HepG2 (cell line): ENCODE measurements around the gene PIK3C2B. TPM values are rescaled to one million over a fixed set of nuclear protein-coding genes. Genes with fewer than 3 reads are reported as not detected.

Experiments
- ATAC-seq: fragments of 200-7000 bp; cut with Tn5 transposase; 3 replicates; pipeline ENCODE4 v1.9.1; 2020; ENCODE audit warnings: mild to moderate bottlenecking, moderate library complexity
- BruUV-seq: library from RNA; stranded (reverse); fragments of 400-500 nt; replicated peaks from 2 replicates; lab custom pipeline; 2021; lab: Mats Ljungman, UMichigan
- CTCF ChIA-PET: fragments of 300-600 bp; formaldehyde crosslinking; extraction: SDS; loops from one replicate; lab custom pipeline; 2021; ENCODE audit warnings: low total read pairs, inconsistent platforms, low intra/inter-chr PET ratio; lab: Yijun Ruan, JAX
- POLR2A ChIA-PET: fragments of 350-600 bp; sonication (Branson Sonifier 250); formaldehyde crosslinking; loops from one replicate; lab custom pipeline; 2020; ENCODE audit warnings: antibody characterized with exemption, inconsistent platforms; lab: Yijun Ruan, JAX
- DNase-seq: peaks from one replicate; pipeline ENCODE4 v3.0.0-alpha.2; 2015; ENCODE audit warnings: low spot score
- FAIRE-seq: peaks from 3 replicates; lab custom pipeline; 2011; peaks lifted over from hg19 to GRCh38; lab: Jason Lieb, UNC
- H2AFZ ChIP-seq: one replicate; pipeline ENCODE4 v1.6.1; 2011; ENCODE audit warnings: low read length, inconsistent platforms
- H3K27ac ChIP-seq: fragments of 300-600 bp; 3 replicates; pipeline ENCODE4 v1.8.0; 2011; ENCODE audit warnings: mixed run types, mild to moderate bottlenecking, mixed read lengths, low read length, inconsistent platforms; ENCODE audit not compliant: insufficient read depth; ENCODE audit errors: extremely low read length
- H3K27me3 ChIP-seq, 2 experiments: fragments of 200-600 bp in 1 of 2; 2 replicates in 1 of 2; 3 replicates in 1 of 2; pipeline versions ENCODE4 v1.6.0 to v1.8.0; 2011; ENCODE audit warnings: low read length in 2 of 2, mild to moderate bottlenecking in 2 of 2, moderate library complexity in 2 of 2, inconsistent platforms in 1 of 2; ENCODE audit not compliant: insufficient read depth in 2 of 2, control insufficient read depth in 1 of 2
- H3K36me3 ChIP-seq, 2 experiments: fragments of 200-600 bp in 1 of 2; replicated peaks in 1 of 2; 2 replicates in 1 of 2; 3 replicates in 1 of 2; pipeline versions ENCODE4 v1.5.1 to v1.8.0; 2011; ENCODE audit warnings: low read length in 2 of 2, inconsistent platforms in 1 of 2; ENCODE audit not compliant: insufficient read depth in 2 of 2, control insufficient read depth in 1 of 2
- H3K4me1 ChIP-seq: 2 replicates; pipeline ENCODE4 v1.5.1; 2012; ENCODE audit warnings: low read length, inconsistent platforms; ENCODE audit not compliant: insufficient read depth
- H3K4me2 ChIP-seq: 2 replicates; pipeline ENCODE4 v1.6.0; 2011; ENCODE audit warnings: low read depth, low read length, inconsistent platforms
- H3K4me3 ChIP-seq, 3 experiments: fragments of 200-600 bp in 1 of 3; sonication (generic), shearing (Covaris generic) in 1 of 3; replicated peaks in 1 of 3; 2 replicates each; pipeline ENCODE4 v1.5.1; 2011 to 2016; ENCODE audit warnings: low read length in 3 of 3, inconsistent platforms in 2 of 3, low read depth in 2 of 3, mild to moderate bottlenecking in 2 of 3, control low read depth in 1 of 3, mixed read lengths in 1 of 3; ENCODE audit not compliant: insufficient read depth in 1 of 3
- H3K79me2 ChIP-seq: one replicate; pipeline ENCODE4 v1.6.1; 2011; ENCODE audit warnings: low read length, inconsistent platforms; ENCODE audit not compliant: insufficient read depth
- H3K9ac ChIP-seq: 2 replicates; pipeline ENCODE4 v1.6.0; 2011; ENCODE audit warnings: mild to moderate bottlenecking, low read depth, low read length, inconsistent platforms; ENCODE audit not compliant: insufficient read depth
- H3K9me3 ChIP-seq: 2 replicates; pipeline ENCODE4 v1.5.1; 2012; ENCODE audit warnings: mild to moderate bottlenecking, low read length
- H4K20me1 ChIP-seq: 2 replicates; pipeline ENCODE4 v1.6.0; 2011; ENCODE audit warnings: inconsistent platforms, mild to moderate bottlenecking, low read length, moderate library complexity; ENCODE audit not compliant: insufficient read depth
- ATM ChIP-seq: fragments of 450-650 bp; IDR thresholded peaks from 2 replicates; pipeline ENCODE4 v1.7.1; 2017; ENCODE audit warnings: mild to moderate bottlenecking, borderline replicate concordance
- ERF ChIP-seq: IDR thresholded peaks from 2 replicates; pipeline ENCODE4 v1.6.1; 2018; ENCODE audit warnings: missing biosample characterization, missing genetic modification reagents
- ESRRA ChIP-seq: sonication (generic); formaldehyde crosslinking; IDR thresholded peaks from 2 replicates; pipeline ENCODE4 v1.5.1; 2020; ENCODE audit warnings: mild to moderate bottlenecking, low read depth, missing genetic modification reagents
- GMEB2 ChIP-seq: IDR thresholded peaks from 2 replicates; pipeline ENCODE4 v1.6.1; 2016; ENCODE audit warnings: missing biosample characterization, missing genetic modification reagents, low read depth
- HNF1A ChIP-seq, 2 experiments: sonication (generic) in 1 of 2; formaldehyde crosslinking in 1 of 2; IDR thresholded peaks; 2 replicates each; pipeline versions ENCODE4 v1.4.0 to v1.6.1; 2016 to 2020; ENCODE audit warnings: borderline replicate concordance in 1 of 2, low read depth in 1 of 2, mild to moderate bottlenecking in 1 of 2, missing genetic modification reagents in 1 of 2
- MED8 ChIP-seq: sonication (generic); formaldehyde crosslinking; IDR thresholded peaks from 2 replicates; pipeline ENCODE4 v1.8.1; 2023; ENCODE audit warnings: mild to moderate bottlenecking, missing genetic modification reagents; ENCODE audit not compliant: insufficient replicate concordance
- NFYB ChIP-seq: sonication (generic); formaldehyde crosslinking; IDR thresholded peaks from 2 replicates; pipeline ENCODE4 v1.4.0; 2020; ENCODE audit warnings: missing genetic modification reagents
- SAFB2 ChIP-seq: sonication (generic); formaldehyde crosslinking; IDR thresholded peaks from 2 replicates; pipeline ENCODE4 v1.5.1; 2020; ENCODE audit warnings: missing genetic modification reagents, low read depth, mild to moderate bottlenecking, borderline replicate concordance
- SRSF4 ChIP-seq: fragments of 200-400 bp; formaldehyde crosslinking; IDR thresholded peaks from one replicate; pipeline ENCODE4 v1.6.1; 2018; ENCODE audit warnings: mild to moderate bottlenecking, low read depth, low read length, moderate library complexity; ENCODE audit not compliant: poor library complexity, severe bottlenecking
- ZFP36L1 ChIP-seq: sonication (generic); formaldehyde crosslinking; IDR thresholded peaks from 2 replicates; pipeline ENCODE4 v1.8.0; 2022; ENCODE audit warnings: mild to moderate bottlenecking, missing genetic modification reagents, moderate library complexity
- ZNF230 ChIP-seq: sonication (generic); formaldehyde crosslinking; IDR thresholded peaks from 2 replicates; pipeline ENCODE4 v1.4.0; 2020; ENCODE audit warnings: mild to moderate bottlenecking, missing genetic modification reagents
- ZNF260 ChIP-seq: sonication (generic); formaldehyde crosslinking; IDR thresholded peaks from 2 replicates; pipeline ENCODE4 v1.4.0; 2020; ENCODE audit warnings: missing genetic modification reagents, low read depth, mild to moderate bottlenecking, borderline replicate concordance
- ZNF513 ChIP-seq: sonication (generic); formaldehyde crosslinking; conservative IDR thresholded peaks from 2 replicates; pipeline ENCODE4 v1.5.0; 2020; ENCODE audit warnings: missing genetic modification reagents
- ZNF761 ChIP-seq: sonication (generic); formaldehyde crosslinking; conservative IDR thresholded peaks from 2 replicates; pipeline ENCODE4 v1.4.0; 2020; ENCODE audit warnings: mild to moderate bottlenecking, missing genetic modification reagents
- WGBS: methylation state at CpG from one replicate; pipeline ENCODE4 v1.1.6; 2017; ENCODE audit warnings: low lambda C conversion rate; 5-methylcytosine and 5-hydroxymethylcytosine counted together
- in situ Hi-C: cut with HindIII; loops from 2 replicates; pipeline ENCODE4 v1.10.0; 2017; ENCODE audit warnings: low pct_unique_long_range_greater_than_20kb; ENCODE audit not compliant: extremely low pct_ligation_motif_present
- intact Hi-C: fragments of 100-400 bp; cut with micrococcal nuclease; formaldehyde crosslinking; loops from one replicate; pipeline ENCODE4 v1.10.0; 2022; ENCODE audit not compliant: unreplicated experiment
- polyA plus RNA-seq, 8 experiments: library from polyadenylated mRNA; depleted of rRNA in 3 of 8; stranded (reverse) in 7 of 8; unstranded in 1 of 8; fragments of >200 nt; fragmentation: Illumina TruSeq in 4 of 8; extraction: Trizol in 4 of 8; gene quantifications; 2 replicates each; pipeline versions ENCODE4 v1.2.1 to v1.2.3, GENCODE V29; 2011 to 2016; ENCODE audit warnings: low read depth in 4 of 8, missing spikeins in 1 of 8, mixed read lengths in 1 of 8; ENCODE audit not compliant: insufficient read depth in 1 of 8
- total RNA-seq, 5 experiments: library from RNA; depleted of rRNA; stranded (reverse); fragments of >200 nt; fragmentation: Illumina TruSeq; extraction: Trizol; gene quantifications; 2 replicates each; pipeline ENCODE4 v1.2.3, GENCODE V29; 2016; ENCODE audit warnings: low read depth in 1 of 5

Gene PIK3C2B
- total and polyA plus RNA-seq, 2 of the 13 experiments (the other 11 are each of a cell fraction or from before 2014, with no cell fraction given), result 3.4 to 4.5 TPM

GRCh38 chr1:204465546-204466415 lies 28.8 kb downstream of the PIK3C2B start:
- Histone ChIP-seq H3K79me2 (no peaks in the 10 kb centered on the region), H3K4me3 (no peak overlapping the region), H3K36me3 (peaks cover 3 to 5% of the 10 kb centered on the region in 2 experiments; a peak in 1 of 5 replicates), H3K4me2 (no peak overlapping the region), H3K27me3 (no peaks in the 10 kb centered on the region), H3K9me3 (no peaks in the 10 kb centered on the region), H3K9ac (no peak overlapping the region), H3K4me1 (no peaks in the 10 kb centered on the region), H2AFZ (no peak overlapping the region), H3K27ac (no peak overlapping the region), H4K20me1 (no peaks in the 10 kb centered on the region)
- ATAC-seq (no peak), FAIRE-seq (no peak), DNase-seq (no peak)
- in situ Hi-C loops (no loop called here), intact Hi-C loops (no loop called here)
- 90% methylated on average over 10 of the region's 17 CpGs for WGBS
- BruUV-seq, result no TSS peak
- ChIA-PET POLR2A (interaction anchor here (0.8 kb wide), 1 partner anchor 28 kb away, joined by 6 read pairs; the partner anchor contains the start of gene PIK3C2B), CTCF (no interaction called here)
- TF ChIP-seq ZNF230 (no peak), ZFP36L1 (no peak), ESRRA (CRISPR knock-in tag) (no peak), ZNF260 (CRISPR knock-in tag) (no peak), HNF1A (IDR thresholded peaks at IDR 0.05; ENCODE audit: low read depth) (no peak), HNF1A (CRISPR knock-in tag; IDR thresholded peaks at IDR 0.05; ENCODE audit: borderline replicate concordance) (no peak), ATM (no peak), ZNF513 (no peak), MED8 (no peak), SAFB2 (CRISPR knock-in tag) (no peak), ZNF761 (no peak), NFYB (CRISPR knock-in tag) (no peak), ERF (CRISPR knock-in tag) (no peak), GMEB2 (no peak), SRSF4 (no peak)
